ENCODE results near the gene INPPL1. TPM values are rescaled to one million over a fixed set of nuclear protein-coding genes. Genes with fewer than 3 reads are reported as not detected.
"Not testable (repeated sequence)": the region's sequence is repeated elsewhere in the genome, so short reads cannot be mapped to it uniquely, and the experiment has no call there.

The INPPL1 gene
- polyA plus RNA-seq, 1 donor from 2014 or later, result 11.7 TPM

DNA sequence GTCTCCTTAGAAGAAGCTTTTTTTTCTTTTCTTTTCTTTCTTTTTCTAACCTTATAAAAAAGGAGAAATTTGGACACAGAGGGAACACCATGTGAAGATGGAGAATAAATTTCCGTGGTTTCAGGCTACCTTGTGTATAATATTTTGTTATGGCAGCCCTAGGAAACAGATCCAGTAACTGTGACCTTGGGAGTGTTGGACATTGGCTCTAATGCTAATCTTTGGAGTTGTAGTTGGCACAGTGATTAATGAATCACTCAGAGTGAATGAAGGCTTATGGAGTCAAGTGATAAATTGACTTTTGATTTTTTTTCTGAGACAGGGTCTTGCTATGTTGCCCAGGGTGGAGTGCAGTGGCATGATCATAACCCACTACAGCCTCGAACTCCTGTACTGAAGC, 34.9 kb downstream of the INPPL1 start:
- Mint-ChIP-seq H3K4me3 (no peak overlapping the region), H3K27ac (no peak overlapping the region), H3K36me3 (peaks cover 2% of the 10 kb centered on the region), H3K27me3 (peaks cover 7% of the 10 kb centered on the region), H3K9me3 (peaks cover 0 to 6% (median 0%) of the 10 kb centered on the region in 3 donors), H3K4me1 (peaks cover 0 to 2% (median 0%) of the 10 kb centered on the region in 3 donors)

DNA sequence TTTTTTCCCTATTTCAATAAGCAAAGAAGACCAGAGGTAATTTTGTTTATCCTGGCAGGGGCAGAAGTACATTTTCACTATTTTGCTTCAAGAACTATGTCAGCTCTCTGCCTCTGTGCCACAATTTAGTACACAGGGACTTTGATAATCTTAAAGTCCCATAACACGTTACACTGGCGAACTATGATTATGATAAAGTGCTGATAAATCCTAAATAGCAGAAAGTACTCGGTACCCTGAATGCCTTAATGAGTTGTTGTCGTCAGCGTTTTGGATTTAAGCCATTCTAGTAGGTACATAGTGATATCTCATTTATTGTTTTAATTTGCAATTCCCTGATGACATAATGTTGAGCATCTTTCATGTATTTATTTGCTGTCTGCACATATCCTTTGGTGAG, 36.0 kb downstream of the INPPL1 start:
- H3K27ac Mint-ChIP-seq, result no peak overlapping the region
- H3K4me1 Mint-ChIP-seq, result no peaks in the 10 kb centered on the region
- H3K9me3 Mint-ChIP-seq, result peaks cover 0 to 6% (median 0%) of the 10 kb centered on the region in 3 donors
- no peak overlapping the region for H3K4me3 Mint-ChIP-seq
- H3K36me3 Mint-ChIP-seq, result peaks cover 2% of the 10 kb centered on the region
- peaks cover 8% of the 10 kb centered on the region for H3K27me3 Mint-ChIP-seq

DNA sequence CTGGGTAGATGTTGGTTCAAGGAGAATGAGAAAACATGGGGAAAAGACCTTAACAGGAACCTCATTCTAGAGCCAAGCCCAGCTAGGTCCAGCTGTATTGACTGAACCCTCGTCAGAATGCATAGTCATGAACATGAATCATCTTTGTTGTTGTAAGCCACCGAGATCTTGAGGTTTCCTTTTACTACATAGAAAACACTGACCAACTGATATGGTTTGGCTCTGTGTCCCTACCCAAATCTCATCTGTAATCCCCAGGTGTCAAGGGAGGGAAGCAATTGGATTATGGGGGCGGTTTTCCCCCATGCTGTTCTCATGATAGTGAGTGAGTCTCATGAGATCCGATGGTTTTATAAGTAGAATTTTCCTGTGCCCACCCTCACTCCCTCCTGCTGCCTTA, 38.8 kb downstream of the INPPL1 start:
- Mint-ChIP-seq H3K36me3 (peaks cover 4% of the 10 kb centered on the region), H3K4me1 (no peaks in the 10 kb centered on the region), H3K27me3 (peaks cover 13% of the 10 kb centered on the region), H3K9me3 (peaks cover 0 to 6% (median 0%) of the 10 kb centered on the region in 3 donors), H3K4me3 (no peak overlapping the region), H3K27ac (no peak overlapping the region)

DNA sequence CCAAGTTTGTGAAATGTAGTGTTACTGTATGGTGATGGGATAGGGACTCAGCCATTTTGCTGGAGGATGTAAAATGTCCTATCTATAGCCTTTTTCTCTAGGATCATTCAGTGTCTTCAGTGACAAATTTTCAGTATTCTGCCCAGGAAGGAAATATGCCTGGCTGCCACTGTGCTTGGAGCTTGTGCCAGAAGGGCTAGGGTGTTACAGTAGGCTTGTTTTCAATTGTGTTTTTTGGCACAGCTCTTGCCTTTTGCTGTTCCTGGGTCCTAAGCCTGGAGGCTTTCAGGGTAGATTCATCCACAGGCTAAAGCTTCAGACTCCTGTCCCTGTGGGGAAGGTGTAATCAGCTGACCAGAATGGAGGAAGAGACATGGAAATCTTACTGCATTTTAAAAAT, 41.4 kb downstream of the INPPL1 start:
- H3K4me1 Mint-ChIP-seq, result peaks cover 0 to 5% (median 4%) of the 10 kb centered on the region in 3 donors
- peaks cover 20% of the 10 kb centered on the region for H3K27me3 Mint-ChIP-seq
- H3K9me3 Mint-ChIP-seq, result peaks cover 0 to 6% (median 0%) of the 10 kb centered on the region in 3 donors
- no peak overlapping the region for H3K27ac Mint-ChIP-seq
- H3K36me3 Mint-ChIP-seq, result peaks cover 5% of the 10 kb centered on the region
- H3K4me3 Mint-ChIP-seq, result no peak overlapping the region

DNA sequence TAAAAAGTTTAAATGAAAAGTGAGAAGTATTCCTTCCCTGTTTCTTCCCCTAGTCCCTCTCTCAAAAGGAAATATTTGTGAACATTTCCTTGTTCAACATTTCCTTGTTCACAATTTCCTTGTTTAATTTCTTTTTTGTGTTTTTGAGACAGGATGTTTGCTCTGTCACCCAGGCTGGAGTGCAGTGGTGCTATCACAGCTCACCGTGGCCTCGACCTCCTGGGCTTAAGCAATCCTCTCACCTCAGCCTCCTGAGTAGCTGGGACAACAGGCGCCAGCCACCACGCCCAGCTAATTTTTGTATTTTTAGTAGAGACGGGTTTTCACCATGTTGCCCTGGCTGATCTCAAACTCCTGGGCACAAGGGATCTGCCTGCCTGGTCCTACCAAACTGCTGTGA, 42.4 kb downstream of the INPPL1 start:
- not testable (repeated sequence) for H3K27ac Mint-ChIP-seq, H3K36me3 Mint-ChIP-seq, H3K4me3 Mint-ChIP-seq, H3K4me1 Mint-ChIP-seq, H3K9me3 Mint-ChIP-seq
- H3K27me3 Mint-ChIP-seq, result peaks cover 22% of the 10 kb centered on the region

DNA sequence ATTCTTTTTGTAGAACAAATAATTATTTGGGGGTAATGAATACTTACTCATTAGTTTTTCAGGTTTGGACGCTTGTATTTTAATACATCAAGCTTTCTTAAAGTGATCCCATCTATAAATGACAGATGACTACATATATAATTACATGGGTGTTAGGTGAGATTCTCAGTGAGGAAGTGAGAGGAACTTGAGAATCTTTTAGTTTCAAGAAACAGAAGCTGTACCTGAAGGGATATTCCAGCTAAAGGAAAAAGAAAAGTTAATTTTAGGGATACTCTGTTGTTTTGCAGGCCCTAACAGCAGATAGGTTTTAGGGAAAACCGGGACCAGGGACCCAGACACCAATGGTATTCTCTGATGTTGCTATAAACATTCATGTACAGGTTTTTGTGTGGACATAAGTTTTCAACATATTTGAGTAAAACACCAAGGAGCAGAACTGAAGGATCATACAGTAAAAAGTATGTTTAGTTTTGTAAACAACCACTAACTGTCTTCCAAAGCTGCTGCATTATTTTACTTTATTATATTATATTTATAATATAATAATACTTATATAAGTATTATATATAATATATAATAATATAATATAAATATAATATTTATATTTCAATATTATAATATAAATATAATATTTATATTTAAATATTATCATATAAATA, 43.5 kb downstream of the INPPL1 start:
- H3K27ac Mint-ChIP-seq, result no peak overlapping the region
- H3K4me3 Mint-ChIP-seq, result no peak overlapping the region
- H3K9me3 Mint-ChIP-seq, result peaks cover 0 to 3% (median 0%) of the 10 kb centered on the region in 3 donors
- peaks cover 21% of the 10 kb centered on the region for H3K27me3 Mint-ChIP-seq
- peaks cover 4 to 5% (median 5%) of the 10 kb centered on the region in 3 donors for H3K4me1 Mint-ChIP-seq
- H3K36me3 Mint-ChIP-seq, result peaks cover 4% of the 10 kb centered on the region

DNA sequence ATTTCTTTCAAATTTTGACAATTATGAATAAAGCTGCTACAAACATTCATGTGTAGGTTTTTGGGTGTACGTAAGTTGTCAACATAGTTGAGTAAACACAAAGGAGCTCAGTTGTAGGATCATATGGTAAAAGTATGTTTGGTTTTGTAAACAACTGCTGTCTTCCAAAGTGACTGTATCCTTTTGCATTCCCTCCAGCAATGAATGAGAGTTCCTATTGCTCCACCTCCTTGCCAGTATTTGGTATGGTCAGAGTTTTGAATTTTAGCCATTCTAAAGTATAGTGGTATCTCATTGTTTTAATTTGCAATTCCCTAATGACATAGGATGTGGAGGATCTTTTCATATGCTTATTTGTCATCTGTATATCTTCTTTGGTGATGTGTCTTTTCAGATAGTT, 47.4 kb downstream of the INPPL1 start:
- Mint-ChIP-seq H3K4me1 (peaks cover 4 to 7% (median 5%) of the 10 kb centered on the region in 3 donors), H3K27me3 (peaks cover 12% of the 10 kb centered on the region), H3K36me3 (peaks cover 1% of the 10 kb centered on the region), H3K4me3 (no peak overlapping the region), H3K9me3 (no peaks in the 10 kb centered on the region), H3K27ac (no peak overlapping the region)

DNA sequence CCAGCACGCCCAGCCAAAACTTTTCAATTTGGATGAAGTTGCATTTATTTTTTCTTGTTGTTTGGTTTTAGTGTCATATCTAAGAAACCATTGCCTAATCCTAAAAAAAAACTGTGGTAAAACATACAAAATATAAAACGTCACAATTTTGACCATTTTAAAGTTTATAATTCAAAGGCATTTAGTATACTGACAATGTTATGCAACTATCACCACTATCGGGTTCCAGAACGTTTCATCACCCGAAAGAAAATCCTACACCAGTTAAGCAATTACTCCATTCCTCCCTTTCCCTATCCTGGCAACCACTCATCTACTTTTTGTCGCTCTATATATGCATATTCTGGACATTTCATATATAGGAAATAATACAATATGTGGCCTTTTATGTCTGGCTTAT, 49.9 kb downstream of the INPPL1 start:
- peaks cover 0 to under 1% (median 0%) of the 10 kb centered on the region in 3 donors for H3K9me3 Mint-ChIP-seq
- H3K27ac Mint-ChIP-seq, result no peak overlapping the region
- H3K27me3 Mint-ChIP-seq, result peaks cover 18% of the 10 kb centered on the region
- H3K4me3 Mint-ChIP-seq, result no peak overlapping the region
- H3K4me1 Mint-ChIP-seq, result peaks cover 0 to 7% (median 5%) of the 10 kb centered on the region in 3 donors
- no peaks in the 10 kb centered on the region for H3K36me3 Mint-ChIP-seq

DNA sequence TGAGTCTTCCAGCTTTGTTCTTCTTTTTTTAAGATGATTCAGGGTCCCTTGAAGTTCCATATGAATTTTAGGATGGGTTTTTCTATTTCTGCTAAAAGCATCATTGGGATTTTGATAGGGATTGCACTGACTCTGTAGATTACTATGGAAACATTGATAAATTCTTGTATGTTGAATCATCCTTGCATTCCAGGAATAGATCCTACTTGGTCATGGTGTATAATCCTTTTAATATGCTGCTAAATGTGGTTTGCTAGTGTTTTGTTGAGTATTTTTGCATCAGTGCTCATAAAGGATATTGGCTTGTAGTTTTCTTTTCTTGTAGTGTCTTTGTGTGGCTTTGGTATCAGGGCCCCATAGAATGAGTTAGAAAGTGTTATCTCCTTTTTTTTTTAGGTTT, 54.3 kb downstream of the INPPL1 start:
- peaks cover 0 to 3% (median 2%) of the 10 kb centered on the region in 3 donors for H3K9me3 Mint-ChIP-seq
- no peak overlapping the region for H3K27ac Mint-ChIP-seq
- no peak overlapping the region for H3K4me3 Mint-ChIP-seq
- peaks cover 15% of the 10 kb centered on the region for H3K27me3 Mint-ChIP-seq
- peaks cover 2% of the 10 kb centered on the region for H3K36me3 Mint-ChIP-seq
- H3K4me1 Mint-ChIP-seq, result no peaks in the 10 kb centered on the region

DNA sequence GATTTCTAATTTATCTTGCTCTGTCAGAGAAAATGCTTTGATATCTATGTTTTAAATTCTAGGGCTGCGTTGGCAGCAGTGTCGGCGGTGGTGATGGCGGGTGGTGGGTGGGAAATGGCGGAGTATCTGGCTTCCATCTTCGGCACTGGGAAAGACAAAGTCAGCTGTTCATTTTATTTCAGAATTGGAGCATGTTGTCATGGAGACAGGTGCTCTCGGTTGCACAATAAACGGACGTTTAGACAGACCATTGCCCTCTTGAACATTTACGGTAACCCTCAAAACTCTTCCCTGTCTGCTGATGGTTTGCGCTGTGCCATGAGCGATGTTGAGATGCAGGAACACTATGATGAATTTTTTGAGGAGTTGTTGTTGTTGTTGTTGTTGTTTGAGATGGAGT, 55.5 kb downstream of the INPPL1 start:
- H3K9me3 Mint-ChIP-seq, result peaks cover 0 to 3% (median 2%) of the 10 kb centered on the region in 3 donors
- H3K27ac Mint-ChIP-seq, result no peak overlapping the region
- H3K4me3 Mint-ChIP-seq, result no peak overlapping the region
- peaks cover 19% of the 10 kb centered on the region for H3K27me3 Mint-ChIP-seq
- no peaks in the 10 kb centered on the region for H3K4me1 Mint-ChIP-seq
- H3K36me3 Mint-ChIP-seq, result peaks cover 2% of the 10 kb centered on the region

DNA sequence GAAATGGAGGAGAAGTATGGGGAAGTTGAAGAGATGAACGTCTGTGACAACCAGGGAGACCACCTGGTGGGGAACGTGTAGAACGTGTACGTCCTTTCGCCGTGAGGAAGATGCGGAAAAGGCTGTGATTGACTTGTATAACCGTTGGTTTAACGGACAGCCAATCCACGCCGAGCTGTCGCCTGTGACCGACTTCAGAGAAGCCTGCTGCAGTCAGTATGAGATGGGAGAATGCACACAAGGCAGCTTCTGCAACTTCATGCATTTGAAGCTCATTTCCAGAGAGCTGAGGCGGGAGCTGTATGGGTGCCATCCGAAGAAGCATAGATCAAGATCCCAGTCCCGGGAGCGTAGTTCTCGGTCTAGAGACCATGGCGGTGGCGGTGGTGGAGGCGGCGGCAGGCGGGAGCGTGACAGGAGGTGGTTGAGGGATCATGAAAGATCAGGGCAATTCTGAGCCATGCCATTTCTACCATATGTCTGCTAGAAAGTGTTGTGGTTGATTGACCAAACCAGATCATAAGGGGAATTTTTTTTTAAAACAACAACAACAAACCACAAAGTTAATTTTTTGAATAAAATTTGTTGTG, 56.3 kb downstream of the INPPL1 start:
- Mint-ChIP-seq H3K4me3 (no peak overlapping the region), H3K27me3 (peaks cover 19% of the 10 kb centered on the region), H3K27ac (no peak overlapping the region), H3K9me3 (peaks cover 0 to 3% (median 2%) of the 10 kb centered on the region in 3 donors), H3K36me3 (peaks cover 2% of the 10 kb centered on the region), H3K4me1 (no peaks in the 10 kb centered on the region)

DNA sequence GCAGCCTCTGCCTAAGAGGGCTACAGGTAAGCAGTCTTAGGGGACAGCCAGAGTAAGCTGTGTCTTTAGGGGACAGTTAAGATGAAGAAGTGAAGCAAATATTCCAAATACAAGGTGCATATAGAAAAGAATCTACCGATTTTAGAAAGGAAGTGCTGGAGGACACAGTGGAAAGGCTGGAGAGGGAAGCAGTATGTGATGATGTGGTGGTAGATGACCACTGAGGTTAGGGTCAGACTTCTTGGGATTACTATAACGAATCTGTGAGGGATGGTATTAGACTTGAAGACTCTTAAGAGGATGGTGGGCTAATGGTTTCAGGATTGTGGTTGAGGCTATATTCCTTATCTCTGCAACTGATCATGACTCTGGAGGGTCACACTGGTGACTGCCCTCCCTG, 59.4 kb downstream of the INPPL1 start:
- H3K4me3 Mint-ChIP-seq, result no peak overlapping the region
- H3K9me3 Mint-ChIP-seq, result peaks cover 0 to 3% (median 2%) of the 10 kb centered on the region in 3 donors
- no peaks in the 10 kb centered on the region for H3K4me1 Mint-ChIP-seq
- peaks cover 19% of the 10 kb centered on the region for H3K27me3 Mint-ChIP-seq
- H3K36me3 Mint-ChIP-seq, result peaks cover 4% of the 10 kb centered on the region
- no peak overlapping the region for H3K27ac Mint-ChIP-seq

DNA sequence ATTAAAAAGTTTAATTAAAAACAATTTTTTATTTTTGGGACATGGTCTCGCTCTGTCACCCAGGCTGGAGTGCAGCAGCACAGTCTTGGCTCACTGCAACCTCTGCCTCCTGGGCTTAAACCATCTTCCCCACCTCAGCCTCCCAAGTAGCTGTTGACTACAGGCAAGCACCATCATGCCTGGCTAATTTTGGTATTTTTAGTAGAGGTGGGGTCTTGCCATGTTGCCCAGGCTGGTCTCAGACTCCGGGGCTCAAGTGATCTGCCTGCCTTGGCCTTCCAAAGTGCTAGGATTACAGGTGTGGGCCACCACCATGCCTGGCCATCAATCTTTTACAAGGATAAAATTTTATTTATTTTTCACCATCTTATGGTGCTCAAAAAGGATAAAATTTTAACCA, 62.7 kb downstream of the INPPL1 start:
- Mint-ChIP-seq H3K36me3 (peaks cover 7% of the 10 kb centered on the region), H3K4me3 (no peak overlapping the region), H3K9me3 (no peaks in the 10 kb centered on the region), H3K27ac (no peak overlapping the region), H3K27me3 (peaks cover 13% of the 10 kb centered on the region), H3K4me1 (no peaks in the 10 kb centered on the region)
